Suprapubic skin (tissue), 4 donors: ENCODE data around the gene NCBP3. TPM values are rescaled to one million over a fixed set of nuclear protein-coding genes. Genes with fewer than 3 reads are reported as not detected.

Experiments
- DNase-seq, 2 donors: peaks; one replicate each; pipeline ENCODE4 v3.0.0-alpha.2; 2019; ENCODE audit warnings: low spot score in 2 of 2
- H3K27ac ChIP-seq: fragments of 200-600 bp; sonication (generic); one replicate; pipeline ENCODE4 v1.5.1; 2019
- H3K27me3 ChIP-seq: fragments of 200-600 bp; sonication (generic); one replicate; pipeline ENCODE4 v1.5.1; 2019
- H3K36me3 ChIP-seq: fragments of 200-600 bp; sonication (generic); one replicate; pipeline ENCODE4 v1.5.1; 2019
- H3K4me1 ChIP-seq: fragments of 200-600 bp; sonication (generic); one replicate; pipeline ENCODE4 v1.5.1; 2019
- H3K4me3 ChIP-seq: fragments of 200-600 bp; sonication (generic); one replicate; pipeline ENCODE4 v1.5.1; 2019; ENCODE audit warnings: mild to moderate bottlenecking
- H3K9me3 ChIP-seq: fragments of 200-600 bp; sonication (generic); one replicate; pipeline ENCODE4 v1.5.1; 2019
- EP300 ChIP-seq: sonication (generic); formaldehyde crosslinking; IDR thresholded peaks from one replicate; pipeline ENCODE4 v1.6.1; 2017; ENCODE audit warnings: antibody characterized with exemption
- POLR2A ChIP-seq, 2 donors: fragments of 450-650 bp; IDR thresholded peaks; one replicate each; pipeline ENCODE4 v1.6.1; 2017; ENCODE audit warnings: antibody characterized with exemption in 2 of 2, mild to moderate bottlenecking in 2 of 2, moderate library complexity in 2 of 2
- POLR2AphosphoS5 ChIP-seq, 3 donors: sonication (generic); formaldehyde crosslinking; IDR thresholded peaks; one replicate each; pipeline ENCODE4 v1.6.1; 2017; ENCODE audit warnings: antibody characterized with exemption in 3 of 3
- WGBS: methylation state at CpG from one replicate; pipeline ENCODE4 v1.1.5; 2018; 5-methylcytosine and 5-hydroxymethylcytosine counted together
- total RNA-seq, 4 donors: library from RNA; depleted of rRNA; stranded (reverse); fragments of >200 nt; gene quantifications; one replicate each; pipeline ENCODE4 v1.1.0, GENCODE V29; 2016
- TF ChIP-seq, protein P1 (sequence below), 2 donors: fragments of 200-600 bp in 1 of 2; fragments of 450-650 bp in 1 of 2; sonication (generic) in 1 of 2; IDR thresholded peaks; one replicate each; pipeline ENCODE4 v1.5.1; 2016 to 2019; ENCODE audit warnings: antibody characterized with exemption in 2 of 2, mild to moderate bottlenecking in 1 of 2, moderate library complexity in 1 of 2

The NCBP3 gene, protein sequence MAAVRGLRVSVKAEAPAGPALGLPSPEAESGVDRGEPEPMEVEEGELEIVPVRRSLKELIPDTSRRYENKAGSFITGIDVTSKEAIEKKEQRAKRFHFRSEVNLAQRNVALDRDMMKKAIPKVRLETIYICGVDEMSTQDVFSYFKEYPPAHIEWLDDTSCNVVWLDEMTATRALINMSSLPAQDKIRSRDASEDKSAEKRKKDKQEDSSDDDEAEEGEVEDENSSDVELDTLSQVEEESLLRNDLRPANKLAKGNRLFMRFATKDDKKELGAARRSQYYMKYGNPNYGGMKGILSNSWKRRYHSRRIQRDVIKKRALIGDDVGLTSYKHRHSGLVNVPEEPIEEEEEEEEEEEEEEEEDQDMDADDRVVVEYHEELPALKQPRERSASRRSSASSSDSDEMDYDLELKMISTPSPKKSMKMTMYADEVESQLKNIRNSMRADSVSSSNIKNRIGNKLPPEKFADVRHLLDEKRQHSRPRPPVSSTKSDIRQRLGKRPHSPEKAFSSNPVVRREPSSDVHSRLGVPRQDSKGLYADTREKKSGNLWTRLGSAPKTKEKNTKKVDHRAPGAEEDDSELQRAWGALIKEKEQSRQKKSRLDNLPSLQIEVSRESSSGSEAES
- total RNA-seq = 10 to 100 TPM; 15.4 to 41.8 (median 26.1) TPM

DNA sequence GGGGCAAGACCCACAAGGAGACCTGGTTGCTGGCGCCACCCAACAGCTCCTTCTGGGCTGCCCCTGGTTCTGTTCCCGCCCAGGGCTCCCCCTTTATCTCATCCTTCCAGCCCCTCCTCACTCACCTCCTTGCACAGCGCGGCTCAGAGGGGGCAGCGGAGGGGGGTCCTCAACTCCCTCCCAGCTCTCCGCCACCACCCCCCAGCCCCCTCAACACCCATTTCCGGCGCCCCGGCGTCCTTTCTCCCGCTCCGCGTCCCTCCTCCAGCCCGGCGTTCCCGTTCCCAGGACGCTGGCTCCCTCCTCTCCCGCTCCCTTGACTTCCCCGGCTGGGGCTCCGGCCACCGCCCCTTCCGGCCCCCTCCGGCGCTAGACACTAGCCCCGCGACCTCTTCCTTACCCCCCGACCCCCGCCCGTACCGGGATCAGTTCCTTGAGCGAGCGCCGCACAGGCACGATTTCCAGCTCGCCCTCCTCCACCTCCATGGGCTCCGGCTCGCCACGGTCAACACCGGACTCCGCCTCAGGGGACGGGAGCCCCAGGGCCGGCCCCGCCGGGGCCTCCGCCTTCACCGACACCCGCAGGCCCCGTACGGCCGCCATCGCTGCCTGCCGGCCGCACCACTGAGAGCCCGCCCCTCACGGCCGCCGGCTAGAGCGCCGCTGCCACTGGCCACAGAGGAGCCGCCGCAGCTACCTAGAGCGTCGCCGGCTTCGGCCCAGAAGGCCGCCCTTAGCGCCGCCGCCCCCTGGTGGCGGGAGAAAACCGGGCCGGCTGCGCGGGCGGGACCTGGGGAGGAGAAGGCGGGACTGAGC, at the start of gene NCBP3:
TSS of gene NCBP3 (minus strand) at position 626 of the 816 bp plus-strand sequence. CDS start at position 603, 23 bp downstream.
- no peaks in the 10 kb centered on the region for H3K9me3 ChIP-seq
- DNase-seq = peak; percentile 90 to 92
- WGBS = 3% methylated on average over 30 of the region's 76 CpGs

DNA sequence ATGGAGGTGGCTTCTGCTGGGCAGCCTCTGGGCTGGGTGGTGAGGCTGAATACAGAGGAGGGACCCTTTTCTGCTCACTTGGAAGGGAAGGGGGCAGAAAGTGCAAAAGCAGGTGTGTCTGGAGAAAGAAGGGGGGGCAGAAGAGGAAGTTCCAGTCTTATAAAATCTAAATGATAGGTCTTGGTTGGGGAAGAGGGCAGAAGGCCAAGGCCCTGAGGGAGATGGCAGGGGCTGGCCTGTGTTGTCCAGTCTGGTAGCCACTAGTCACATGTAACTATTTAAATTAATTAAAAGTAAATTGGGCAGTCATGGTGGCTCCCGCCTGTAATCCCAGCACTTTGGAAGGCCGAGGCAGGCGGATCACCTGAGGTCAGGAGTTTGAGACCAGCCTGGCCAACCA, 49.3 kb upstream of the NCBP3 start:
- peak overlapping the region; percentile 77 for H3K27ac ChIP-seq
- no peak for DNase-seq
- H3K4me3 ChIP-seq = no peak overlapping the region

More for the DNA sequence above, at the start of gene NCBP3:
- TF ChIP-seq EP300 (no peak), POLR2A (IDR thresholded peaks at IDR 0.05) (peak; percentile 59 to 73), POLR2AphosphoS5 (IDR thresholded peaks at IDR 0.05) (peak in 2 of 3 donors; percentile 62 to 77)
- TF ChIP-seq, protein P1, sequence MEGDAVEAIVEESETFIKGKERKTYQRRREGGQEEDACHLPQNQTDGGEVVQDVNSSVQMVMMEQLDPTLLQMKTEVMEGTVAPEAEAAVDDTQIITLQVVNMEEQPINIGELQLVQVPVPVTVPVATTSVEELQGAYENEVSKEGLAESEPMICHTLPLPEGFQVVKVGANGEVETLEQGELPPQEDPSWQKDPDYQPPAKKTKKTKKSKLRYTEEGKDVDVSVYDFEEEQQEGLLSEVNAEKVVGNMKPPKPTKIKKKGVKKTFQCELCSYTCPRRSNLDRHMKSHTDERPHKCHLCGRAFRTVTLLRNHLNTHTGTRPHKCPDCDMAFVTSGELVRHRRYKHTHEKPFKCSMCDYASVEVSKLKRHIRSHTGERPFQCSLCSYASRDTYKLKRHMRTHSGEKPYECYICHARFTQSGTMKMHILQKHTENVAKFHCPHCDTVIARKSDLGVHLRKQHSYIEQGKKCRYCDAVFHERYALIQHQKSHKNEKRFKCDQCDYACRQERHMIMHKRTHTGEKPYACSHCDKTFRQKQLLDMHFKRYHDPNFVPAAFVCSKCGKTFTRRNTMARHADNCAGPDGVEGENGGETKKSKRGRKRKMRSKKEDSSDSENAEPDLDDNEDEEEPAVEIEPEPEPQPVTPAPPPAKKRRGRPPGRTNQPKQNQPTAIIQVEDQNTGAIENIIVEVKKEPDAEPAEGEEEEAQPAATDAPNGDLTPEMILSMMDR (IDR thresholded peaks at IDR 0.05) = peak; percentile 95 to 99
- H3K36me3 ChIP-seq = peaks cover 22% of the 10 kb centered on the region
- peak within 1 kb of the TSS; percentile 80 for H3K4me3 ChIP-seq
- peaks cover 24% of the 10 kb centered on the region for H3K4me1 ChIP-seq
- peak within 1 kb of the TSS; percentile 89 for H3K27ac ChIP-seq
- no peaks in the 10 kb centered on the region for H3K27me3 ChIP-seq

DNA sequence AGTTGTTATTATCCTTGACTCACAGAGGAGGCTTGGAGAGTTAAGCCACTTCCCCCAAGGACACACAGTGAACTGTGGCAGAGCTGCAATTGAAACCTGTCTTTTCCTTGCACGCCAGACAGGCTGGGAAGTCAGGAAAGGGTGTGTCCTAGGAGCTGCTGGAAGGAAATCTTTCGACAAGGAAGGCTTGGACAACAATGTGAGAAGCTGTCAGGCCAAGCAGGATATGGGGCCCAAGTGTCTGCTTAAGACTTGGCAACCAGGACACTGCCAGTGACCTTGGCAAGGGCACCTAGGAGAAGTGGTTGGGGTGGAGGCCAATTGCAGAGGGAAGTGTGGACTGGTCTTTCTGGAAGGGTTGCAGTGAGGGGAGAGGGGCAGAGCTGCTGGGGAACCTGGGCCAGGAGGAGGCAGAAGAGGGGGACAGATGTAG, 48.9 kb upstream of the NCBP3 start:
- H3K27ac ChIP-seq = peak overlapping the region; percentile 77
- no peak overlapping the region for H3K4me3 ChIP-seq
- no peak for DNase-seq
- H3K4me1 ChIP-seq = peaks cover 64% of the 10 kb centered on the region
- H3K36me3 ChIP-seq = no peaks in the 10 kb centered on the region
- no peaks in the 10 kb centered on the region for H3K9me3 ChIP-seq
- 15% methylated on average over 2 of the region's 2 CpGs for WGBS
- H3K27me3 ChIP-seq = no peaks in the 10 kb centered on the region
- TF ChIP-seq, protein P1 (IDR thresholded peaks at IDR 0.05) = no peak
- no peak for TF ChIP-seq POLR2A (IDR thresholded peaks at IDR 0.05)
- no peak for TF ChIP-seq EP300
- TF ChIP-seq POLR2AphosphoS5 (IDR thresholded peaks at IDR 0.05) = no peak

More for the DNA sequence above, 49.3 kb upstream of the NCBP3 start:
- WGBS = 87% methylated on average over 3 of the region's 3 CpGs
- Histone ChIP-seq H3K4me1 (peaks cover 60% of the 10 kb centered on the region), H3K27me3 (no peaks in the 10 kb centered on the region), H3K36me3 (no peaks in the 10 kb centered on the region), H3K9me3 (no peaks in the 10 kb centered on the region)
- TF ChIP-seq POLR2AphosphoS5 (IDR thresholded peaks at IDR 0.05) (no peak), EP300 (no peak), POLR2A (IDR thresholded peaks at IDR 0.05) (no peak)
- TF ChIP-seq, protein P1 (IDR thresholded peaks at IDR 0.05) = no peak

DNA sequence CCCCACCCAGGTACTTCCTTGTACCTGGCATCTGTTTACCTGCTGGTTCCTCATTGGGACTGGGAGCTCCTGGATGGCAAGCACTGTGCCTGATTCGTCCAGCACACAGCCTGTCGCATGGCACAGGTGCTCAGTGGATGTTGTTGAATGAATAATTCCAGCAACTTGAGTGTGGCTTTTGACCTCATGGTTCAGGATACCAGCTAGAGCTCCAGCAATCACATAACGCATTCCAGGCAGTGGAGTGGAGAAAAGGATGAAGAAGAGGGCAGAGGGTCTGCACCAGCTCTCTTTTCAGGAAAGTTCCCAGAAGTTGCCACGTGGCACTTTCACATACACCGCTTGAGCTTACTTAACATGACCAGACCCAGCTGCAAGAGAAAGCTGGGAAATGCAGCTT, 48.1 kb upstream of the NCBP3 start:
- H3K36me3 ChIP-seq = no peaks in the 10 kb centered on the region
- peak overlapping the region; percentile 77 for H3K27ac ChIP-seq
- H3K9me3 ChIP-seq = no peaks in the 10 kb centered on the region
- H3K4me3 ChIP-seq = no peak overlapping the region
- 70% methylated on average over 5 of the region's 5 CpGs for WGBS
- TF ChIP-seq POLR2AphosphoS5 (IDR thresholded peaks at IDR 0.05) = no peak
- TF ChIP-seq, protein P1 (IDR thresholded peaks at IDR 0.05) = no peak
- TF ChIP-seq EP300 = no peak
- no peak for TF ChIP-seq POLR2A (IDR thresholded peaks at IDR 0.05)
- peaks cover 72% of the 10 kb centered on the region for H3K4me1 ChIP-seq
- no peak for DNase-seq
- H3K27me3 ChIP-seq = no peaks in the 10 kb centered on the region
